WTC11 (cell line): ENCODE measurements around the gene FYN. TPM values are rescaled to one million over a fixed set of nuclear protein-coding genes. Genes with fewer than 3 reads are reported as not detected.
A peak's percentile ranks its signal among the peaks of the same experiment; 100 is the strongest.

ENCODE experiments used
- ATAC-seq: fragments of 200-7000 bp; cut with Tn5 transposase; 2 replicates; pipeline ENCODE4 v1.10.0; 2021; ENCODE audit warnings: mild to moderate bottlenecking, moderate library complexity
- CTCF ChIA-PET: fragments of 300-600 bp; sonication (Branson Sonifier 250); formaldehyde crosslinking; loops from one replicate; lab custom pipeline; 2021; ENCODE audit warnings: antibody characterized with exemption; lab: Charles Lee
- POLR2A ChIA-PET: fragments of 350-600 bp; sonication (Branson Sonifier 250); formaldehyde crosslinking; loops from one replicate; lab custom pipeline; 2021; ENCODE audit warnings: antibody characterized with exemption; lab: Charles Lee
- DNase-seq: peaks from one replicate; pipeline ENCODE4 v3.0.0; 2021; ENCODE audit warnings: low spot score
- H3K27ac Mint-ChIP-seq: 2 replicates; pipeline ENCODE4 v1.8.0; 2021; ENCODE audit warnings: mixed read lengths
- H3K27me3 Mint-ChIP-seq: 2 replicates; pipeline ENCODE4 v1.8.0; 2021; ENCODE audit warnings: low read depth, mild to moderate bottlenecking, moderate library complexity, mixed read lengths
- H3K36me3 Mint-ChIP-seq: 2 replicates; pipeline ENCODE4 v1.8.0; 2021; ENCODE audit warnings: mixed read lengths
- H3K4me1 Mint-ChIP-seq: 2 replicates; pipeline ENCODE4 v1.8.0; 2022; ENCODE audit warnings: mixed read lengths
- H3K4me3 Mint-ChIP-seq: 2 replicates; pipeline ENCODE4 v1.8.0; 2021; ENCODE audit warnings: mild to moderate bottlenecking, moderate library complexity, mixed read lengths
- H3K9me3 Mint-ChIP-seq: 2 replicates; pipeline ENCODE4 v1.8.0; 2021; ENCODE audit warnings: mixed read lengths
- AR ChIP-seq: fragments of 250-450 bp; sonication (Bioruptor Pico); IDR thresholded peaks from 2 replicates; pipeline ENCODE4 v1.9.0; 2021; ENCODE audit warnings: mild to moderate bottlenecking
- CDX4 ChIP-seq: fragments of 250-450 bp; sonication (Bioruptor Pico); IDR thresholded peaks from 2 replicates; pipeline ENCODE4 v1.9.0; 2021; ENCODE audit warnings: moderate library complexity, mild to moderate bottlenecking, inconsistent platforms, borderline replicate concordance
- E2F1 ChIP-seq: sonication (generic); formaldehyde crosslinking; IDR thresholded peaks from 2 replicates; pipeline ENCODE4 v1.8.0; 2022; ENCODE audit warnings: mild to moderate bottlenecking, missing genetic modification reagents
- ELF4 ChIP-seq: sonication (generic); formaldehyde crosslinking; IDR thresholded peaks from 2 replicates; pipeline ENCODE4 v1.8.1; 2022; ENCODE audit warnings: low read depth, mild to moderate bottlenecking, moderate library complexity, missing genetic modification reagents
- EMX1 ChIP-seq: fragments of 250-450 bp; sonication (Bioruptor Pico); IDR thresholded peaks from 2 replicates; pipeline ENCODE4 v1.8.0; 2021; ENCODE audit warnings: mild to moderate bottlenecking
- ESRRA ChIP-seq: sonication (generic); formaldehyde crosslinking; IDR thresholded peaks from 2 replicates; pipeline ENCODE4 v1.8.1; 2022; ENCODE audit warnings: mild to moderate bottlenecking, missing genetic modification reagents, borderline replicate concordance
- GRHL2 ChIP-seq: fragments of 250-450 bp; sonication (Bioruptor Pico); IDR thresholded peaks from 2 replicates; pipeline ENCODE4 v1.8.0; 2022; ENCODE audit warnings: mild to moderate bottlenecking, moderate library complexity; ENCODE audit not compliant: insufficient replicate concordance, severe bottlenecking
- MYBL2 ChIP-seq: sonication (generic); formaldehyde crosslinking; IDR thresholded peaks from 2 replicates; pipeline ENCODE4 v1.8.1; 2023; ENCODE audit warnings: mild to moderate bottlenecking, moderate library complexity, missing genetic modification reagents
- NR3C1 ChIP-seq: sonication (generic); formaldehyde crosslinking; conservative IDR thresholded peaks from 2 replicates; pipeline ENCODE4 v1.8.1; 2023; ENCODE audit warnings: low read depth, mild to moderate bottlenecking, missing genetic modification reagents
- PRRX2 ChIP-seq: fragments of 250-450 bp; sonication (Bioruptor Pico); IDR thresholded peaks from 2 replicates; pipeline ENCODE4 v1.8.0; 2021; ENCODE audit warnings: mild to moderate bottlenecking
- RELA ChIP-seq: sonication (generic); formaldehyde crosslinking; IDR thresholded peaks from 2 replicates; pipeline ENCODE4 v1.8.1; 2022; ENCODE audit warnings: missing genetic modification reagents, mild to moderate bottlenecking, borderline replicate concordance
- SMAD3 ChIP-seq: sonication (generic); formaldehyde crosslinking; IDR thresholded peaks from 2 replicates; pipeline ENCODE4 v1.8.0; 2022; ENCODE audit warnings: missing genetic modification reagents, mild to moderate bottlenecking, borderline replicate concordance
- TP53 ChIP-seq: sonication (generic); formaldehyde crosslinking; IDR thresholded peaks from 2 replicates; pipeline ENCODE4 v1.8.1; 2023; ENCODE audit warnings: mild to moderate bottlenecking, missing genetic modification reagents
- USF1 ChIP-seq: sonication (generic); formaldehyde crosslinking; IDR thresholded peaks from 2 replicates; pipeline ENCODE4 v1.8.0; 2022; ENCODE audit warnings: mild to moderate bottlenecking, missing genetic modification reagents
- ZNF263 ChIP-seq: sonication (generic); formaldehyde crosslinking; IDR thresholded peaks from 2 replicates; pipeline ENCODE4 v1.8.1; 2022; ENCODE audit warnings: low read depth, mild to moderate bottlenecking, moderate library complexity, missing genetic modification reagents
- ZNF512 ChIP-seq: sonication (generic); formaldehyde crosslinking; IDR thresholded peaks from 2 replicates; pipeline ENCODE4 v1.8.1; 2022; ENCODE audit warnings: missing genetic modification reagents, borderline replicate concordance
- total RNA-seq: library from RNA; stranded (reverse); gene quantifications from 3 replicates; pipeline ENCODE4 v1.2.3, GENCODE V29; 2021

FYN gene
- total RNA-seq, 1 experiment from 2014 or later: 63.9 TPM

- no peak for TF ChIP-seq ZNF263
- no peak for TF ChIP-seq RELA (CRISPR knock-in tag)
- TF ChIP-seq MYBL2 (CRISPR knock-in tag): no peak
- TF ChIP-seq AR (CRISPR knock-in tag): no peak
- no peak for TF ChIP-seq ELF4 (CRISPR knock-in tag)
- TF ChIP-seq, all 79 proteins: peak for 0
These were observed 205.3 kb downstream of the FYN start (continued) for GRCh38 chr6:111667931-111668330.

GRCh38 chr6:111666847-111667246 lies 206.4 kb downstream of the FYN start:
- ChIA-PET POLR2A (no interaction called here), CTCF (no interaction called here)
- ATAC-seq: no peak
- H3K27me3 Mint-ChIP-seq: no peaks in the 10 kb centered on the region
- TF ChIP-seq ZNF263 (no peak), EMX1 (CRISPR knock-in tag) (no peak), NR3C1 (CRISPR knock-in tag) (no peak), TP53 (CRISPR knock-in tag) (no peak), E2F1 (CRISPR knock-in tag) (no peak), ESRRA (CRISPR knock-in tag) (no peak), SMAD3 (CRISPR knock-in tag) (no peak), USF1 (no peak), RELA (CRISPR knock-in tag) (no peak), PRRX2 (CRISPR knock-in tag) (no peak), ZNF512 (no peak)
- no peak overlapping the region for H3K4me3 Mint-ChIP-seq
- peak overlapping the region; percentile 9; the same call in 1 of the 2 replicates for H3K27ac Mint-ChIP-seq
- DNase-seq: no peak
- H3K9me3 Mint-ChIP-seq: no peaks in the 10 kb centered on the region
- H3K36me3 Mint-ChIP-seq: no peaks in the 10 kb centered on the region; the same call in 1 of the 2 replicates
- peaks cover 44% of the 10 kb centered on the region for H3K4me1 Mint-ChIP-seq

GRCh38 chr6:111664565-111665030 lies 208.7 kb downstream of the FYN start:
- DNase-seq (no peak), ATAC-seq (no peak)
- no peaks in the 10 kb centered on the region for H3K9me3 Mint-ChIP-seq
- no peak overlapping the region for H3K4me3 Mint-ChIP-seq
- ChIA-PET POLR2A (interaction anchor here (0.7 kb wide), 1 partner anchor 341 kb away, joined by 3 read pairs; no protein-coding TSS in a partner anchor), CTCF (interaction anchor here (1.5 kb wide), 1 partner anchor 379 kb away, joined by 5 read pairs; no protein-coding TSS in a partner anchor)
- H3K27ac Mint-ChIP-seq: peak overlapping the region; percentile 67
- H3K36me3 Mint-ChIP-seq: no peaks in the 10 kb centered on the region; the same call in 1 of the 2 replicates
- no peaks in the 10 kb centered on the region for H3K27me3 Mint-ChIP-seq
- peaks cover 65% of the 10 kb centered on the region for H3K4me1 Mint-ChIP-seq
- TF ChIP-seq CDX4 (no peak), GRHL2 (no peak), EMX1 (CRISPR knock-in tag) (no peak)
